Esophagus muscularis mucosa (tissue), 4 donors: Measurements from ENCODE around the gene RNF224. TPM values are rescaled to one million over a fixed set of nuclear protein-coding genes. Genes with fewer than 3 reads are reported as not detected.
A peak's percentile ranks its signal among the peaks of the same experiment; 100 is the strongest.

Experiments used
- DNase-seq: peaks from one replicate; pipeline ENCODE4 v3.0.0-alpha.2; 2017; ENCODE audit errors: extremely low spot score
- H3K27ac ChIP-seq, 4 donors: fragments of 200-600 bp; sonication (generic); replicated peaks in 1 of 4; 1 replicate in 3 of 4; 2 replicates in 1 of 4; pipeline ENCODE4 v1.5.1; 2016 to 2019; ENCODE audit warnings: mild to moderate bottlenecking in 1 of 4
- H3K27me3 ChIP-seq, 4 donors: fragments of 200-600 bp; sonication (generic); one replicate each; pipeline versions ENCODE4 v1.5.1 to v1.6.0; 2016 to 2019
- H3K36me3 ChIP-seq, 4 donors: fragments of 200-600 bp; sonication (generic); one replicate each; pipeline ENCODE4 v1.5.1; 2016 to 2019
- H3K4me1 ChIP-seq, 4 donors: fragments of 200-600 bp; sonication (generic); one replicate each; pipeline ENCODE4 v1.5.1; 2016 to 2019
- H3K4me3 ChIP-seq, 4 donors: fragments of 200-600 bp; sonication (generic); 1 replicate in 2 of 4; 2 replicates in 2 of 4; pipeline ENCODE4 v1.5.1; 2016 to 2019; ENCODE audit warnings: mild to moderate bottlenecking in 4 of 4, moderate library complexity in 1 of 4
- H3K9me3 ChIP-seq, 4 donors: fragments of 200-600 bp; sonication (generic); 1 replicate in 3 of 4; 2 replicates in 1 of 4; pipeline ENCODE4 v1.5.1; 2016 to 2019
- CTCF ChIP-seq, 3 experiments: fragments of 200-600 bp in 2 of 3; fragments of 450-650 bp in 1 of 3; sonication (generic) in 2 of 3; IDR thresholded peaks; one replicate each; pipeline ENCODE4 v1.5.1; 2017 to 2019; ENCODE audit warnings: antibody characterized with exemption in 3 of 3, mild to moderate bottlenecking in 2 of 3, moderate library complexity in 1 of 3
- EP300 ChIP-seq: sonication (generic); formaldehyde crosslinking; IDR thresholded peaks from one replicate; pipeline ENCODE4 v1.6.1; 2017; ENCODE audit warnings: antibody characterized with exemption
- POLR2A ChIP-seq: fragments of 450-650 bp; IDR thresholded peaks from one replicate; pipeline ENCODE4 v1.6.1; 2017; ENCODE audit warnings: antibody characterized with exemption, moderate library complexity, mild to moderate bottlenecking, low read depth
- POLR2AphosphoS5 ChIP-seq, 2 donors: sonication (generic); formaldehyde crosslinking; IDR thresholded peaks; one replicate each; pipeline ENCODE4 v1.6.1; 2017; ENCODE audit warnings: antibody characterized with exemption in 2 of 2
- WGBS: methylation state at CpG from one replicate; pipeline ENCODE4 v1.1.5; 2018; 5-methylcytosine and 5-hydroxymethylcytosine counted together
- intact Hi-C: fragments of 100-400 bp; cut with DNase I; formaldehyde crosslinking; loops from one replicate; pipeline ENCODE4 v1.15.1; 2023
- total RNA-seq, 4 donors: library from RNA; depleted of rRNA; stranded (reverse); fragments of >200 nt; gene quantifications; one replicate each; pipeline versions ENCODE4 v1.1.0 to v1.2.1, GENCODE V29; 2016

RNF224 gene
- total RNA-seq, 4 donors from 2014 or later: not detected

GRCh38 chr9:137206602-137207001, 20.7 kb upstream of the RNF224 start:
- H3K36me3 ChIP-seq: peaks cover 0 to 36% (median 3%) of the 10 kb centered on the region in 4 donors
- WGBS: 74% methylated on average over 7 of the region's 7 CpGs
- H3K4me1 ChIP-seq: peaks cover 43 to 54% (median 50%) of the 10 kb centered on the region in 4 donors
- peak overlapping the region; percentile 78 to 95 (median 87) for H3K4me3 ChIP-seq
- H3K27me3 ChIP-seq: no peaks in the 10 kb centered on the region
- DNase-seq: no peak
- TF ChIP-seq EP300 (no peak), POLR2A (no peak), POLR2AphosphoS5 (IDR thresholded peaks at IDR 0.05) (no peak), CTCF (IDR thresholded peaks at IDR 0.05) (no peak)
- H3K9me3 ChIP-seq: no peaks in the 10 kb centered on the region
- no peak overlapping the region for H3K27ac ChIP-seq
- intact Hi-C loops: no loop called here

GRCh38 chr9:137211532-137211931, 15.8 kb upstream of the RNF224 start:
- WGBS: 89% methylated on average over 10 of the region's 13 CpGs
- Histone ChIP-seq H3K27ac (no peak overlapping the region), H3K9me3 (no peaks in the 10 kb centered on the region), H3K4me3 (no peak overlapping the region), H3K36me3 (peaks cover 0 to 60% (median 15%) of the 10 kb centered on the region in 4 donors), H3K27me3 (no peaks in the 10 kb centered on the region), H3K4me1 (peaks cover 5 to 10% (median 8%) of the 10 kb centered on the region in 4 donors)
- intact Hi-C loops: no loop called here
- no peak for DNase-seq
- TF ChIP-seq POLR2AphosphoS5 (IDR thresholded peaks at IDR 0.05): no peak
- no peak for TF ChIP-seq POLR2A
- TF ChIP-seq EP300: no peak
- TF ChIP-seq CTCF (IDR thresholded peaks at IDR 0.05): no peak

GRCh38 chr9:137212520-137212919, 14.8 kb upstream of the RNF224 start:
- no peaks in the 10 kb centered on the region for H3K27me3 ChIP-seq
- no peak for DNase-seq
- H3K27ac ChIP-seq: no peak overlapping the region
- WGBS: 81% methylated on average over 10 of the region's 21 CpGs
- TF ChIP-seq POLR2AphosphoS5 (IDR thresholded peaks at IDR 0.05) (no peak), CTCF (IDR thresholded peaks at IDR 0.05) (no peak), EP300 (no peak), POLR2A (no peak)
- intact Hi-C loops: no loop called here
- no peak overlapping the region for H3K4me3 ChIP-seq
- no peaks in the 10 kb centered on the region for H3K9me3 ChIP-seq
- peaks cover under 1 to 10% (median 7%) of the 10 kb centered on the region in 4 donors for H3K4me1 ChIP-seq
- peaks cover 0 to 61% (median 15%) of the 10 kb centered on the region in 4 donors for H3K36me3 ChIP-seq

GRCh38 chr9:137213160-137214060, 13.9 kb upstream of the RNF224 start:
- Histone ChIP-seq H3K36me3 (peaks cover 0 to 57% (median 15%) of the 10 kb centered on the region in 4 donors), H3K27ac (no peak overlapping the region), H3K9me3 (no peaks in the 10 kb centered on the region), H3K4me1 (peaks cover 4 to 19% (median 10%) of the 10 kb centered on the region in 4 donors), H3K27me3 (no peaks in the 10 kb centered on the region), H3K4me3 (no peak overlapping the region)
- intact Hi-C loops: no loop called here
- TF ChIP-seq POLR2A (no peak), EP300 (no peak), POLR2AphosphoS5 (IDR thresholded peaks at IDR 0.05) (no peak), CTCF (IDR thresholded peaks at IDR 0.05) (no peak)
- WGBS: 92% methylated on average over 26 of the region's 49 CpGs
- no peak for DNase-seq
